ENCODE measurements around the gene SMYD3. TPM values are rescaled to one million over a fixed set of nuclear protein-coding genes. Genes with fewer than 3 reads are reported as not detected.

The SMYD3 gene
- total and polyA plus RNA-seq, 9 of the 15 experiments (the other 6 are each of a cell fraction or from before 2014, with no cell fraction given): 128 to 440 (median 197) TPM

GRCh38 chr1:245863566-245864184 is 643.4 kb downstream of the SMYD3 start:
- ChIA-PET POLR2A (no interaction called here), CTCF (ENCODE audit: low intra/inter-chr PET ratio) (no interaction called here)
- Histone ChIP-seq H3K9me3 (replicated peaks; ENCODE audit: control insufficient read depth, insufficient read depth, low read depth, low read length) (no peaks in the 10 kb centered on the region), H2AFZ (ENCODE audit: low read depth, low read length) (no peak overlapping the region), H3K4me3 (no peak overlapping the region), H3K36me3 (ENCODE audit: control insufficient read depth, insufficient read depth, low read length) (peaks cover 90% of the 10 kb centered on the region), H3K27ac (ENCODE audit: extremely low read depth, low read depth, low read length) (no peak overlapping the region), H3K9me1 (ENCODE audit: control insufficient read depth, insufficient read depth, low read length) (no peaks in the 10 kb centered on the region), H3K4me2 (ENCODE audit: insufficient read depth, low read length) (no peak overlapping the region), H4K20me1 (replicated peaks; ENCODE audit: control insufficient read depth, insufficient read depth, low read length) (0 out of 2 replicates have a peak, but pooled peaks cover 3% of the 10 kb centered on the region), H3K27me3 (ENCODE audit: control insufficient read depth in 2 of 2, insufficient read depth in 2 of 2, low read length in 2 of 2) (no peaks in the 10 kb centered on the region), H3K4me1 (replicated peaks in 1 of 2; ENCODE audit: control insufficient read depth in 2 of 2, insufficient read depth in 2 of 2, low read length in 2 of 2) (no peaks in the 10 kb centered on the region), H3K79me2 (ENCODE audit: control insufficient read depth, insufficient read depth, low read length) (no peaks in the 10 kb centered on the region), H3K9ac (ENCODE audit: insufficient read depth in 1 of 2, low read depth in 2 of 2, low read length in 2 of 2) (no peak overlapping the region)
- no TSS peak for BruUV-seq (replicated peaks)
- in situ Hi-C loops (cut with MboI) (no loop called here), intact Hi-C loops (cut with micrococcal nuclease) (no loop called here)
- no peak for FAIRE-seq
- no peak for ATAC-seq
- WGBS (ENCODE audit: insufficient coverage, low coverage, missing lambda C conversion rate): 68% methylated on average over 10 of the region's 10 CpGs
- TF ChIP-seq STAT5A (IDR thresholded peaks at IDR 0.05; ENCODE audit: borderline replicate concordance, low read length) (no peak), ZNF197 (CRISPR knock-in tag; IDR thresholded peaks at IDR 0.05; ENCODE audit: low read depth) (no peak), MYC (IDR thresholded peaks at IDR 0.05; ENCODE audit: low read depth, low read length) (no peak), MYC (CRISPR knock-in tag; IDR thresholded peaks at IDR 0.05; ENCODE audit: borderline replicate concordance, low read depth) (no peak), RBM14 (IDR thresholded peaks at IDR 0.05; ENCODE audit: borderline replicate concordance, insufficient read depth, low read depth, low read length) (no peak), EZH2 (IDR thresholded peaks at IDR 0.05; ENCODE audit: borderline replicate concordance, low read depth, low read length) (no peak), MEF2A (IDR thresholded peaks at IDR 0.05; ENCODE audit: control insufficient read depth, low read depth, low read length) (no peak), MTF1 (CRISPR knock-in tag; IDR thresholded peaks at IDR 0.05; ENCODE audit: borderline replicate concordance) (no peak), POLR3A (IDR thresholded peaks at IDR 0.05; ENCODE audit: borderline replicate concordance, extremely low read depth, insufficient read depth, insufficient read length) (no peak)
- no peak for DNase-seq (ENCODE audit: extremely low read depth in 1 of 4, low spot score in 3 of 4)

Measured in K562 (cell line).